Large intestine (tissue), 3 donors: ENCODE data around the gene ITPK1. TPM values are rescaled to one million over a fixed set of nuclear protein-coding genes. Genes with fewer than 3 reads are reported as not detected.

Experiments
- DNase-seq, 2 donors: peaks; one replicate each; pipeline versions ENCODE4 v3.0.0 to v3.0.0-alpha.2; 2013
- H3K27ac ChIP-seq: one replicate; pipeline ENCODE4 v1.5.1; 2013; ENCODE audit warnings: low read length
- H3K27me3 ChIP-seq: 2 replicates; pipeline ENCODE4 v1.6.1; 2013; ENCODE audit warnings: low read length; ENCODE audit not compliant: control insufficient read depth, insufficient read depth
- H3K36me3 ChIP-seq: 2 replicates; pipeline ENCODE4 v1.6.1; 2013; ENCODE audit warnings: low read length; ENCODE audit not compliant: control insufficient read depth, insufficient read depth
- H3K4me1 ChIP-seq: one replicate; pipeline ENCODE4 v1.6.1; 2013; ENCODE audit warnings: low read length; ENCODE audit not compliant: control insufficient read depth, insufficient read depth
- H3K4me3 ChIP-seq: one replicate; pipeline ENCODE4 v1.5.1; 2013; ENCODE audit warnings: low read length
- H3K9me3 ChIP-seq: one replicate; pipeline ENCODE4 v1.6.1; 2013; ENCODE audit warnings: mild to moderate bottlenecking, low read depth, low read length, moderate library complexity; ENCODE audit not compliant: control insufficient read depth
- WGBS: methylation state at CpG from one replicate; pipeline ENCODE4 v1.1.5; 2013; ENCODE audit warnings: low lambda C conversion rate; ENCODE audit not compliant: insufficient coverage; 5-methylcytosine and 5-hydroxymethylcytosine counted together
- polyA plus RNA-seq: library from polyadenylated mRNA; unstranded; fragments of 120-200 nt; gene quantifications from one replicate; pipeline ENCODE4 v1.2.1, GENCODE V29; 2013

ITPK1 gene
- polyA plus RNA-seq, 1 donor, result 139 TPM

DNA sequence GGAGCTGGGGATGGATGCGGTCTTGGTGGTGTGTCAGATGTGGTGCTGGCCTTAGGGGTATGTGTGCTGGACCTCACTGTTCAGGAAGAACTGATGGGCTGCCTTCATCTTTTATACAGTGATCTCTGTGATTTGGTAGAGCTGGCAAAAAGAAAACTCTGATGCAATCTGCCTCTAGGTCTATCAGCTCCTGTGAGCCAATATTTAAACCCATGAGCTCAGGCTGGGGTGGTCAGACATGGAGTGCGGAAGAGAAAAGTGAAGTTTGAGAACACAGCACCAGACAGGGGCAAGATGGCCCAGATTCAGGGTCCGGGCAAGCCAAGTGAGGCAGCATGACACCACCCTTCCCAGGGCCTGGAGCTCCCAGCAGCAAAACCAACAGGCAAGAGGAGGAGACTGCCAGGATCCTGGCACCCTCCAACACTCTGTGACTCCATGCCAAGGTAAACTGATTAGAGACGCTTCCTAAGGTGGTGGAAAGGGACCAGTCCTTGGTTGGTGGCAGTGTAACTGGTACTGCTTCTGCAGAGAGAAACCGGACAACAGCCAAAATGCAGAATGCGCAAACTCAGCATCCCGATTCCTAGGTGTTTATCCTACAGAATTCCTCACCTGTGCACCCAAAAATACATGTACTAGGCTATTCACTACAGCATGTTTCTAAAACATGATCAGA lies 110.5 kb downstream of the ITPK1 start:
- H3K9me3 ChIP-seq, result no peaks in the 10 kb centered on the region
- H3K4me3 ChIP-seq, result no peak overlapping the region
- H3K4me1 ChIP-seq, result peaks cover 34% of the 10 kb centered on the region
- no peak overlapping the region for H3K27ac ChIP-seq
- WGBS, result 100% methylated on average over 3 of the region's 7 CpGs
- no peaks in the 10 kb centered on the region for H3K27me3 ChIP-seq
- no peak for DNase-seq
- H3K36me3 ChIP-seq, result peaks cover 40% of the 10 kb centered on the region

DNA sequence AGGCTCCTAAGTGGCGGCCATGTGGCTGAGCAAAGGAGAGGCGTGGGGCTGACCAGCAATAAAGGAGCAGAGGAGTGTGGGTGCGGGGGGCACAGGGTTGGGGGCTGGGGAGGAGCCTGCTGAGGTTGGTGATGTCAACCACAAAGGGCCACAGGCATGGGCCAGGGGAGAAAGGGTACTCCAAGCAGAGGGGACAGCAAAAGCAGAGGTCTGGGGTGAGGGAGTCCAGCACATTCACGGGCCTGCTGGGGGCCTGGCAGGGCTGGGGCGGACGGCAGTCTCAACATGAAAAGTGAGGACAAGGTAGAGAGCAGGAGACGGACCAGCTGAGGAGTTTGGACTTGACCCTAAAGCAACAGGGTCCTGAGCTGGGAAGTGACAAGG lies 111.0 kb downstream of the ITPK1 start:
- Histone ChIP-seq H3K9me3 (no peaks in the 10 kb centered on the region), H3K4me1 (peaks cover 28% of the 10 kb centered on the region), H3K4me3 (no peak overlapping the region), H3K36me3 (peaks cover 38% of the 10 kb centered on the region), H3K27me3 (no peaks in the 10 kb centered on the region), H3K27ac (no peak overlapping the region)
- WGBS, result no CpG with 5 or more reads among the region's 7 CpGs
- DNase-seq, result no peak

DNA sequence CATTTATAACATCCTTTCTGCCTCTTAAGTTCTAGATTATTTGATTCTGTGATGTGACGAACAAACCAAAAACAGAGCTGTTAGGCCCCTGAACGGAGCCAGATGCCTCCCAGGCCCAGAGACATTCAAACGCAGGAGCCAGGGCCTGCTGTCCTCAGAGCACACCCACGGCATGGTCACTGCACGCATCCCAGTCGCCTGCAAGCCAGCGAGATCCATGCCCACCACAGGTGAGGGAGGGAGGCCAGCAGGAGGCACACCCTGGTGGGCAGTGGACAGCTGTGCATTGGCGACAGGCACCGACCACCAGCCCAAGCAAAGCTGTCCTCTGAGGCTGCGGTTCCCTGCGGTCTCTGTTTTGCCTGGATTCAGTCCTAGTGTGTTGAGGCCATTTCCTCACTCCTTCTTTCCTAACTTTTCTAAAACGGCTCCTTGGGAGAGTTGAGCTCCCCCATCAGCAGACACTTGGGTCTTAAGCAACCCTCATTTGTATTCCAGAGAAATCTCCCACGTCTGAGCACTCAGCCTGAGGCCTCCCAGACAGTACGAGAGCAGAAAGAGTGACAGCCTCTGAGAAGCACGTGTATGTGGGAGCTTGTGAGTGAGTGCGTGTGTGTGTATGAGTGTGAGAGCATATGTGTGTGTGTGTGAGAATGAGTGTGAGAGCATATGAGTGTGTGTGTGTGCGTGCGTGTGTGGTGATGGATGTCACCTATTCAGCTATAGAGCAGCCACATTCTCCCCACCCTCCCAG lies 111.6 kb downstream of the ITPK1 start:
- H3K36me3 ChIP-seq, result peaks cover 39% of the 10 kb centered on the region
- no peak overlapping the region for H3K27ac ChIP-seq
- H3K4me3 ChIP-seq, result no peak overlapping the region
- H3K27me3 ChIP-seq, result no peaks in the 10 kb centered on the region
- no peaks in the 10 kb centered on the region for H3K9me3 ChIP-seq
- peaks cover 29% of the 10 kb centered on the region for H3K4me1 ChIP-seq
- 87% methylated on average over 3 of the region's 18 CpGs for WGBS
- no peak for DNase-seq

DNA sequence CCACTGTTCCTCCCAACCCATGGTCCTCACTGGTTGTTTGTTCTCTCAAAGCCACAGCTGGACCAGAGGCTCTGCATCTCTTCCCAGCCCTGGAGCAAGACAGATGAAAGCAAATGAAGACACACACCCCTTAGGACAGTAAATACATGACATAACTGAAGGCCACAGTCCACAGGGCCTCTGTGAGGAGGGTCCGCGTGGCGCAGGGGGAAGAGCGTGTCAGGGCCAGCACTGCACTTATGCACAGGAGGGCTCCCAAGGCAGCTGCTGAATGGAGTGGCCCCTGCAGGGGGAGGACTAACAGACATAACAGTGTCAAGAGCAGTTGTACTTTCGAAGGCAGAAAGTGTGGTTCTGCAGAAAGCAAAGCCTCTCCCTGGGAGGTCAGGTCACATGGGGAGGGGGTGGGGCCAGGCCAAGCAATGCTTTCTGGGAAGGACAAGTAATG lies 112.8 kb downstream of the ITPK1 start:
- WGBS, result 80% methylated on average over 2 of the region's 5 CpGs
- H3K4me3 ChIP-seq, result no peak overlapping the region
- peaks cover 49% of the 10 kb centered on the region for H3K36me3 ChIP-seq
- H3K27ac ChIP-seq, result peak overlapping the region; percentile 4
- no peak for DNase-seq
- H3K9me3 ChIP-seq, result no peaks in the 10 kb centered on the region
- no peaks in the 10 kb centered on the region for H3K27me3 ChIP-seq
- H3K4me1 ChIP-seq, result peaks cover 24% of the 10 kb centered on the region

DNA sequence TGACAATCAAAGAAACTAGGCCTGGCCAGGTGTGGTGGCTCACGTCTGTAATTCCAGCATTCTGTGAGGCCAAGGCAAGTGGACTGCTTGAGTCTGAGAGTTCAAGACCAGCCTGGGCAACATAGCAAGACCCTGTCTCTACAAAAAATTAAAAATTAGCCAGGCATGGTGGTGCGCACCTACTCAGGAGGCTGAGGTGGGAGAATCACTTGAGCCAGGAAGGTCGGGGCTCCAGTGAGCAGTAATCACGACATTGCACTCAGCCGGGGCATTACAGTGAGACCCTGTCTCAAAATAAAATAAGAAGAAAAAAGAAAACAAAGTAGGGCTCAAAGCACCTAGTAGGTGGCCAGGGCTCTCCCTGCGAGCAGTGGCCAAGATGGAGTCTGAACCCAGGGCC lies 113.7 kb downstream of the ITPK1 start:
- Histone ChIP-seq H3K4me1 (peaks cover 22% of the 10 kb centered on the region), H3K27me3 (no peaks in the 10 kb centered on the region), H3K27ac (no peak overlapping the region), H3K36me3 (peaks cover 51% of the 10 kb centered on the region), H3K4me3 (no peak overlapping the region), H3K9me3 (no peaks in the 10 kb centered on the region)
- no peak for DNase-seq
- WGBS, result 80% methylated on average over 1 of the region's 6 CpGs

DNA sequence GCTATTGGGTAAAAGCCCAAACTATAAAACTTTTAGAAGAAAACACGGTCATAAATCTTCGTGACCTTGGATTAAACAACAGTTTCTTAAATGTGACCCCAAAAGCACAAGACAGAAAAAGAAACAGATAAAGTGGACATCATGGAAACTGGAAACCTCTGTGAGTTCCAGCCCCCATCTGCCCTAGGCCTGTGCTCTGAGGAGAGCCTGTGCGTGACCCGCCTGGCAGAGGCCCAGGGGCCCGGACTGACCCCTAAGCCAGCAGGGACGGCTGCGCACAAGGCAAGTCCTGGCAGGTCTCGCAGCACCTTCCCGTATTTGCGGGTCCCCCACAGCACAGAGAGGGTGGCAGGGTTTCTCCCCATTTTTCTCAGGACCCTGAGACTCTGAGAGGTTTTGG lies 116.8 kb downstream of the ITPK1 start:
- DNase-seq, result no peak
- Histone ChIP-seq H3K4me1 (peaks cover 21% of the 10 kb centered on the region), H3K27me3 (no peaks in the 10 kb centered on the region), H3K36me3 (peaks cover 49% of the 10 kb centered on the region), H3K27ac (no peak overlapping the region), H3K4me3 (no peak overlapping the region), H3K9me3 (no peaks in the 10 kb centered on the region)
- 100% methylated on average over 1 of the region's 10 CpGs for WGBS

DNA sequence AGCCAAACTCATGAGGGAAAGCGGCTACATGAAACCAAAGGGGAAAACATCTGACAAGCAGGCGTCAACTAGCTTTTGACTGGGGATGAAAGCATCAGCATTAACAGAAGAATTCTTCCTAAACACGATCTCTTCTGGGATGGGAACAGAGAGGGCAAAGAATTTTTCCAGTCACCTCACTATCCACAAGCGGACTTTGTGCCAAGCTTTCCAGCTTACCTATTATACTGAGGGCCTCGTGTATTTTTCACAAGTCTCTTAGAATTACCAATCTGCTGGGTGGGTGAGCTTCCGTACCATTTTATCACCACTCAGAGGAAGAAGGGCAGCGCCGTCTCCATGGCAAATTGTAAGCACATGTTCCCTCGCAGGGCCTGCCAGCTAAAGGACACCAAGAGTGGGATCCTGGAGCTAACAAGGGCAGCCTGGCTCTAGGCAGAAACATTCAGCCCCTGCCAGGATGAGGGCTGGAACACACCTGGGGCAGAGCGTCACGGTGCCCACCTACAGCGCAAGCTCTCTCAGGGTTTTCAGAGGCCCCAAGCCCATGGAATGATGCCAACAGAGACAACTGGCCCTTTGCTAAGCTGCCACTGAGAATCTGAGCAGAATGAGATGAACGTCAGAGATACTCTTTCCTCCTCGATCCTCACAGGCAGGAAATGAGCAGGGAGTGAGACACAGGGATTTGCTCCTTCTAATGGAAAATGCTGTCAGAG lies 118.2 kb downstream of the ITPK1 start:
- no peak overlapping the region for H3K4me3 ChIP-seq
- no peaks in the 10 kb centered on the region for H3K9me3 ChIP-seq
- H3K27ac ChIP-seq, result peak overlapping the region; percentile 33
- peaks cover 20% of the 10 kb centered on the region for H3K4me1 ChIP-seq
- DNase-seq, result no peak
- no peaks in the 10 kb centered on the region for H3K27me3 ChIP-seq
- peaks cover 56% of the 10 kb centered on the region for H3K36me3 ChIP-seq
- WGBS, result 100% methylated on average over 1 of the region's 14 CpGs

DNA sequence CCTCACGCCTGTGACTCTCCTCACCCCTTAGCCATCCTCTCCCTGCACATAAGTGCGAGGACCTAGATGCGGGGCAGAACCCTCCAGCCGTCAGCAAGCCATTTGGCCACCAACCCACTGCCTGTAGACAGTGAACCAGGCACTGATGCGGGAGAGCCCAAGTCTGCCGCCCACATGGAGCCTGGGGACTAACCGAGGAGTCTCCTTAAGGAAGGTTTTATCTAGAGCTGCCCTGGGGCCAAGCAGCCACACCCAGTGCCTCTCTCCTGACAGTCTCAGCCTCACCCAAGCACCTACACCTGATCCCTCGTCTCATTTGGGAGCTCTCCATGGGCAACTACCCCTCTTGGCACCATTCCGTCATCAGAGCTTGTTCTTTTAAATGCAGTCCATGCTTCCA lies 120.1 kb downstream of the ITPK1 start:
- no peak overlapping the region for H3K4me3 ChIP-seq
- no peaks in the 10 kb centered on the region for H3K27me3 ChIP-seq
- H3K36me3 ChIP-seq, result peaks cover 63% of the 10 kb centered on the region
- DNase-seq, result no peak
- H3K9me3 ChIP-seq, result no peaks in the 10 kb centered on the region
- WGBS, result no CpG with 5 or more reads among the region's 9 CpGs
- peaks cover 26% of the 10 kb centered on the region for H3K4me1 ChIP-seq
- no peak overlapping the region for H3K27ac ChIP-seq

DNA sequence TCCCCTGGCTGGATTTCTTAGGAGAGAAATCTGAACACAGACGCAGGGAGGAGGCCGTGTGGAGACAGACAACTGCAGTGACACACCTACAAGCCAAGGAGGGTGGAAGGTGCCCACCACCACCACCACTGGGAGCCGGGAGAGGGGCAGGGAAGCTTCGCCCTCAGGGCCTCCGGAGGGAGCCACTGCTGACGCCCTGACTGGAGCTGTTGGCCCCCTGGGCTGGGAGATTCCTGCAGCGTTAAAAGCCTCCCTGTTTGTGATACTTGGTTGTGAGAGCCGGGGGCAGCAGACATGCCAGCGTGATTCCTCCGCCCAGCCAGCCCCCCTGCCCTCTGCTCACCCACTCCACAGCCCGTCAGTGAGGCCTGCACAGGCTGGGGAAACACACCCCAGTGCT lies 120.8 kb downstream of the ITPK1 start:
- peaks cover 69% of the 10 kb centered on the region for H3K36me3 ChIP-seq
- H3K9me3 ChIP-seq, result no peaks in the 10 kb centered on the region
- no peak overlapping the region for H3K4me3 ChIP-seq
- no peaks in the 10 kb centered on the region for H3K27me3 ChIP-seq
- H3K27ac ChIP-seq, result no peak overlapping the region
- DNase-seq, result no peak
- WGBS, result no CpG with 5 or more reads among the region's 11 CpGs
- peaks cover 26% of the 10 kb centered on the region for H3K4me1 ChIP-seq

DNA sequence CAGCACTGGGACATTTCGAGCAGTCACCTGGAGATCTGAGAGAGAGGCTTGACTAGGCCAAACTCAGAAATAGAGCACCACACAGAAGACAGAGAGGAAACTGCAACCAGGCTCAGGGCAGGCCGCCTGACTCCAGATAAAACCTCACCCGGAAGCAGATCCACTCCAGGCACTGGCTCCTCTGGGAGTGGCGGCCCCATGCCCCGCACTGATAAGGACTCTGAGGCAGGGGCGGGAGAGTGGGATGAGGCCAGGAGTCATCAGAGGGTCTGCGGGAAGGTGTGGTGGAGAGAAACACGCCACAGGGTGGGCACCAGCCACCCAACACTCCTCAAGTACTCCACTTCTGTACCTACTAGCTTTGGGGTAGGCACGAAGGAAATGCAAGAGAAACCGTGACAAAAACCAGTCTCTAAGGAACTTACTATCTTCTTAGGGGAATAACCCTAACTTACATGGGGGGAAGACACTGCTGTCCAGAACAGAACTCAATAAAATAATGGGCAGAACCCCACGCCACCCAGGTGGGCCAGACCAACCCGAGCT lies 121.5 kb downstream of the ITPK1 start:
- Histone ChIP-seq H3K9me3 (no peaks in the 10 kb centered on the region), H3K27me3 (no peaks in the 10 kb centered on the region), H3K36me3 (peaks cover 67% of the 10 kb centered on the region), H3K27ac (no peak overlapping the region), H3K4me3 (no peak overlapping the region), H3K4me1 (peaks cover 28% of the 10 kb centered on the region)
- no CpG with 5 or more reads among the region's 12 CpGs for WGBS
- no peak for DNase-seq
